Measurements from ENCODE around the gene CELF4.

Gene CELF4

GRCh38 chr18:37289423-37289822, 276.2 kb downstream of the CELF4 start:
- Histone ChIP-seq H3K4me1 (ENCODE audit: control insufficient read depth, insufficient read depth, low read length, unreplicated experiment) (no peaks in the 10 kb centered on the region), H3K27ac (ENCODE audit: low read depth, low read length) (no peak overlapping the region), H3K4me3 (ENCODE audit: low read depth, low read length) (no peak overlapping the region), H3K79me2 (ENCODE audit: control insufficient read depth, insufficient read depth, low read length, unreplicated experiment) (no peaks in the 10 kb centered on the region), H3K27me3 (ENCODE audit: insufficient read depth, low read length) (peaks cover 37% of the 10 kb centered on the region), H3K36me3 (ENCODE audit: insufficient read depth, low read length) (no peaks in the 10 kb centered on the region), H2AFZ (ENCODE audit: low read length, unreplicated experiment) (no peak overlapping the region)

- H3K4me3 ChIP-seq (ENCODE audit: low read depth, low read length) = no peak overlapping the region
- no peaks in the 10 kb centered on the region for H3K4me1 ChIP-seq (ENCODE audit: control insufficient read depth, insufficient read depth, low read length, unreplicated experiment)
These were observed 278.0 kb downstream of the CELF4 start for GRCh38 chr18:37287601-37288000.

GRCh38 chr18:37286801-37287200, 278.8 kb downstream of the CELF4 start:
- H3K79me2 ChIP-seq (ENCODE audit: control insufficient read depth, insufficient read depth, low read length, unreplicated experiment) = no peaks in the 10 kb centered on the region
- no peaks in the 10 kb centered on the region for H3K4me1 ChIP-seq (ENCODE audit: control insufficient read depth, insufficient read depth, low read length, unreplicated experiment)
- no peak overlapping the region for H3K4me3 ChIP-seq (ENCODE audit: low read depth, low read length)
- H3K27me3 ChIP-seq (ENCODE audit: insufficient read depth, low read length) = peaks cover 43% of the 10 kb centered on the region
- H3K27ac ChIP-seq (ENCODE audit: low read depth, low read length) = no peak overlapping the region
- no peak overlapping the region for H2AFZ ChIP-seq (ENCODE audit: low read length, unreplicated experiment)
- no peaks in the 10 kb centered on the region for H3K36me3 ChIP-seq (ENCODE audit: insufficient read depth, low read length)

More at GRCh38 chr18:37287601-37288000, 278.0 kb downstream of the CELF4 start:
- H3K79me2 ChIP-seq (ENCODE audit: control insufficient read depth, insufficient read depth, low read length, unreplicated experiment) = no peaks in the 10 kb centered on the region
- H3K27me3 ChIP-seq (ENCODE audit: insufficient read depth, low read length) = peaks cover 35% of the 10 kb centered on the region
- H2AFZ ChIP-seq (ENCODE audit: low read length, unreplicated experiment) = no peak overlapping the region
- H3K36me3 ChIP-seq (ENCODE audit: insufficient read depth, low read length) = no peaks in the 10 kb centered on the region
- H3K27ac ChIP-seq (ENCODE audit: low read depth, low read length) = no peak overlapping the region

- Histone ChIP-seq H3K27me3 (ENCODE audit: insufficient read depth, low read length) (peaks cover 53% of the 10 kb centered on the region), H3K36me3 (ENCODE audit: insufficient read depth, low read length) (no peaks in the 10 kb centered on the region), H3K4me1 (ENCODE audit: control insufficient read depth, insufficient read depth, low read length, unreplicated experiment) (no peaks in the 10 kb centered on the region), H3K4me3 (ENCODE audit: low read depth, low read length) (no peak overlapping the region), H3K27ac (ENCODE audit: low read depth, low read length) (no peak overlapping the region), H3K79me2 (ENCODE audit: control insufficient read depth, insufficient read depth, low read length, unreplicated experiment) (no peaks in the 10 kb centered on the region), H2AFZ (ENCODE audit: low read length, unreplicated experiment) (no peak overlapping the region)
These were observed 279.8 kb downstream of the CELF4 start for GRCh38 chr18:37285825-37286224.

GRCh38 chr18:37284260-37284659, 281.3 kb downstream of the CELF4 start:
- H3K27me3 ChIP-seq (ENCODE audit: insufficient read depth, low read length) = peaks cover 63% of the 10 kb centered on the region
- H3K36me3 ChIP-seq (ENCODE audit: insufficient read depth, low read length) = no peaks in the 10 kb centered on the region
- no peak overlapping the region for H3K27ac ChIP-seq (ENCODE audit: low read depth, low read length)
- H2AFZ ChIP-seq (ENCODE audit: low read length, unreplicated experiment) = no peak overlapping the region
- H3K79me2 ChIP-seq (ENCODE audit: control insufficient read depth, insufficient read depth, low read length, unreplicated experiment) = no peaks in the 10 kb centered on the region
- no peak overlapping the region for H3K4me3 ChIP-seq (ENCODE audit: low read depth, low read length)
- no peaks in the 10 kb centered on the region for H3K4me1 ChIP-seq (ENCODE audit: control insufficient read depth, insufficient read depth, low read length, unreplicated experiment)

GRCh38 chr18:37282386-37283037, 283.1 kb downstream of the CELF4 start:
- H3K36me3 ChIP-seq (ENCODE audit: insufficient read depth, low read length) = no peaks in the 10 kb centered on the region
- no peaks in the 10 kb centered on the region for H3K4me1 ChIP-seq (ENCODE audit: control insufficient read depth, insufficient read depth, low read length, unreplicated experiment)
- H3K79me2 ChIP-seq (ENCODE audit: control insufficient read depth, insufficient read depth, low read length, unreplicated experiment) = no peaks in the 10 kb centered on the region
- peaks cover 75% of the 10 kb centered on the region for H3K27me3 ChIP-seq (ENCODE audit: insufficient read depth, low read length)
- no peak overlapping the region for H3K4me3 ChIP-seq (ENCODE audit: low read depth, low read length)
- H2AFZ ChIP-seq (ENCODE audit: low read length, unreplicated experiment) = no peak overlapping the region
- no peak overlapping the region for H3K27ac ChIP-seq (ENCODE audit: low read depth, low read length)

- Histone ChIP-seq H3K79me2 (ENCODE audit: control insufficient read depth, insufficient read depth, low read length, unreplicated experiment) (no peaks in the 10 kb centered on the region), H3K27ac (ENCODE audit: low read depth, low read length) (no peak overlapping the region), H3K4me3 (ENCODE audit: low read depth, low read length) (no peak overlapping the region)
These were observed 284.8 kb downstream of the CELF4 start for GRCh38 chr18:37280701-37281393.

GRCh38 chr18:37277804-37278203, 287.8 kb downstream of the CELF4 start:
- peaks cover 98% of the 10 kb centered on the region for H3K27me3 ChIP-seq (ENCODE audit: insufficient read depth, low read length)
- no peak overlapping the region for H2AFZ ChIP-seq (ENCODE audit: low read length, unreplicated experiment)
- H3K79me2 ChIP-seq (ENCODE audit: control insufficient read depth, insufficient read depth, low read length, unreplicated experiment) = no peaks in the 10 kb centered on the region
- H3K4me3 ChIP-seq (ENCODE audit: low read depth, low read length) = no peak overlapping the region
- H3K36me3 ChIP-seq (ENCODE audit: insufficient read depth, low read length) = no peaks in the 10 kb centered on the region
- H3K27ac ChIP-seq (ENCODE audit: low read depth, low read length) = no peak overlapping the region
- no peaks in the 10 kb centered on the region for H3K4me1 ChIP-seq (ENCODE audit: control insufficient read depth, insufficient read depth, low read length, unreplicated experiment)

More at GRCh38 chr18:37280701-37281393, 284.8 kb downstream of the CELF4 start:
- Histone ChIP-seq H3K36me3 (ENCODE audit: insufficient read depth, low read length) (no peaks in the 10 kb centered on the region), H2AFZ (ENCODE audit: low read length, unreplicated experiment) (no peak overlapping the region), H3K4me1 (ENCODE audit: control insufficient read depth, insufficient read depth, low read length, unreplicated experiment) (no peaks in the 10 kb centered on the region), H3K27me3 (ENCODE audit: insufficient read depth, low read length) (peaks cover 85% of the 10 kb centered on the region)

- H3K79me2 ChIP-seq (ENCODE audit: control insufficient read depth, insufficient read depth, low read length, unreplicated experiment) = no peaks in the 10 kb centered on the region
- no peak overlapping the region for H3K27ac ChIP-seq (ENCODE audit: low read depth, low read length)
- no peak overlapping the region for H3K4me3 ChIP-seq (ENCODE audit: low read depth, low read length)
- peaks cover 97% of the 10 kb centered on the region for H3K27me3 ChIP-seq (ENCODE audit: insufficient read depth, low read length)
- H3K36me3 ChIP-seq (ENCODE audit: insufficient read depth, low read length) = no peaks in the 10 kb centered on the region
- no peak overlapping the region for H2AFZ ChIP-seq (ENCODE audit: low read length, unreplicated experiment)
- no peaks in the 10 kb centered on the region for H3K4me1 ChIP-seq (ENCODE audit: control insufficient read depth, insufficient read depth, low read length, unreplicated experiment)
These were observed 289.3 kb downstream of the CELF4 start for GRCh38 chr18:37276111-37276890.

- no peak overlapping the region for H3K27ac ChIP-seq (ENCODE audit: low read depth, low read length)
- no peak overlapping the region for H3K4me3 ChIP-seq (ENCODE audit: low read depth, low read length)
- H3K27me3 ChIP-seq (ENCODE audit: insufficient read depth, low read length) = peaks cover 87% of the 10 kb centered on the region
These were observed 290.3 kb downstream of the CELF4 start for GRCh38 chr18:37275237-37275741.

More at GRCh38 chr18:37275237-37275741, 290.3 kb downstream of the CELF4 start:
- Histone ChIP-seq H2AFZ (ENCODE audit: low read length, unreplicated experiment) (no peak overlapping the region), H3K79me2 (ENCODE audit: control insufficient read depth, insufficient read depth, low read length, unreplicated experiment) (no peaks in the 10 kb centered on the region), H3K4me1 (ENCODE audit: control insufficient read depth, insufficient read depth, low read length, unreplicated experiment) (no peaks in the 10 kb centered on the region), H3K36me3 (ENCODE audit: insufficient read depth, low read length) (no peaks in the 10 kb centered on the region)
